DOHH2 (cell line): ENCODE measurements around the gene NAT14.

Experiments used
- CTCF ChIP-seq: fragments of 200-600 bp; sonication (generic); IDR thresholded peaks from one replicate; pipeline ENCODE4 v1.5.1; 2014; ENCODE audit warnings: antibody characterized with exemption, mild to moderate bottlenecking, low read depth, low read length; ENCODE audit not compliant: poor library complexity, severe bottlenecking
- EZH2phosphoT487 ChIP-seq: fragments of 200-600 bp; sonication (generic); IDR thresholded peaks from 2 replicates; pipeline ENCODE4 v1.6.1; 2017; ENCODE audit warnings: borderline replicate concordance, mild to moderate bottlenecking, antibody characterized with exemption, low read length, moderate library complexity, mixed read lengths

DNA sequence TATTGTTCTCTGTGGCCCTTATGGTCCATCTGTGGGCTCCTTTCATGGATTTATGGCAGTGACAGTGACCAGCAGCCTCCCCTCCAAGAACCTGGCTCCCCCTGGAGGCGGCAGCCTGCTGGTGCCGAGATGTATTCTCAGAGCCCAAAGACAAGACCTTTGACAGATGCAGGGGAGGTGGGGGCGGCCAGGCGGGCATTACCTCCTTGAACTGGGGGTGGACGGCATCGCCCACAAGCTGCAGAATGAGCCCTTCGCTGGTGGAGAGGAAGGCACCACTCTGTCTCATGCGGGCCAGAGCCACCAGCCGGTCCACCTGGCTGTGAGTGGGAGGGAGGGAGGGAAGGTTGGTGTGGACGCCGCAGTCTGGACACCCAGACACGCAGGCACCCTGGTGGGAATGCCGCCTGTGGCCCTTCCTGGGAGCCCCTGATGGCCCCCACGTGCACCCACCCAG lies 30.2 kb upstream of the NAT14 start:
- TF ChIP-seq CTCF: peak; percentile 84
- TF ChIP-seq EZH2phosphoT487: no peak
